ENCODE data around the gene SLC16A6.
"Not testable (repeated sequence)": the region's sequence is repeated elsewhere in the genome, so short reads cannot be mapped to it uniquely, and the experiment has no call there.

DNA sequence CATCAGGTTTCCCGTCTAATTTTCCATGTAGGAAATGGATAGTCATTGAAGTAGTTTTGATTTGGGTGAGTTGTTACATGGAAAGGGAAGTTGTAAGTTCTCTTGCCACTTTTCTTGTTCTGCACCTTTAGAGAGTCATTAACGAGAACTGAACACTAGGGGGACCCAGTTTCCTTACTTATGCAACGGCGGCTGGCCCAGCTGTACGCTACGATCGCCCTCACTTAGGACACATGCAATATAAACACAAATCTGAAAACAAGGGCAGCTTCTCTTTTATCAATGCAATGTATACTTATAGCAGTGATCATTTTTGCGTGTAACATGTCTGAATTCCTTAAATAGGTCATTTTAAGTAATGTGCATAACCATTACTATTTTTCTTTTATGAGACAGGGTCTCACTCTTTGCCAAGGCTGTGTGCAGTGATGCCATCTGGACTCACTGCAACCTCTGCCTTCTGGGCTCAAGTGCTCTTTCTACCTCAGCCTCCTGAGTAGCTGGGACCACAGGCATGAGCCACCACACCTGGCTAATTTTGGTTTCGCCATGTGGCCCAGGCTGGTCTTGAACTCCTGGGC, 27.7 kb downstream of the SLC16A6 start:
- peak; percentile 25 to 66 (median 44) for TF ChIP-seq CTCF (IDR thresholded peaks at IDR 0.05)
- TF ChIP-seq POLR2A (IDR thresholded peaks at IDR 0.05): not testable (repeated sequence)
